NCI-H1105 treated with DMSO at 0.1 percent for 48 hours (cell line): ENCODE data around the gene RRH.

ENCODE experiments used
- DNase-seq: peaks from one replicate; lab custom pipeline; 2025; lab: John Stamatoyannopoulos, UW

The RRH gene

GRCh38 chr4:109887071-109887470 is 59.3 kb downstream of the RRH start:
- no peak for DNase-seq

DNA sequence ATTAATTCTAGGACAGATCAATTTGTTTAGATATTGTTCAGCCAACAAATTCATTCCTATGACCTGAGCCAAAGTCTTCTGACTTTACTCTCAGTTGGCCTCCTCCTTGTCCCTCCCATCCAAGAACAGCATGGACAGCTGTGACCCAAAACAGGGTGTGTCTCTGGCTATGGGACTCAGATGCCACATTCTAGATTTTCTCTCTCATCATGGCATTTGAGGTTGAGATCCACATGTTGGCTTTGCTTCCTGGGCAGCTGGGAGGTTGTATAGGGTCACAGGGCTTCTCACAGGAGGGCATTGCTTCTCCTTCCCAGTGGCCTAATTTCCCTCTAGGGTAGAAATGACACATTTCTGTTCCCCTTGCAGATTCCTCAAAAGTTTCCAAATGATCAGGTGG is 62.3 kb downstream of the RRH start:
- DNase-seq: no peak
